Measurements from ENCODE around the gene DLG2. TPM values are rescaled to one million over a fixed set of nuclear protein-coding genes. Genes with fewer than 3 reads are reported as not detected.

Gene DLG2
- polyA plus RNA-seq, 3 donors = 0.24 to 0.39 TPM; not detected in 1

DNA sequence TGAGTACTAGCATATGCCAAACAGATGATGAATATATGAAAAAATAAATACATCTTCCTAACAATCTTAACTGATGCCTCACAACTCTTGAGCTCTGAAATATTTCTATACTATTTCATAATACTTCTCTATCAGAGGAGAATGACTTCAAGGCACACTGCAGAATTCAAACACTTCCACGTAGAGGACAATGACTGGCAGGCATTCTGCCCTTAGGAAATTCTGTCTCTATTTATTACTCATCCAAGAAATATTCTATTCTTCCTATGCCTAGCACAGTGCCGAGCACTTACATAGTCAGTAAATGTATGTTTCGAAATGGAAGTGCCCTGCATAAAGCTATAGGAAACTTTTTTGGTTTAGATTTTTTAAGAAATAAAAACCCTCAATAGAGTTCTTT is 809.1 kb downstream of the DLG2 start:
- Histone ChIP-seq H3K9me3 (replicated peaks in 1 of 2; ENCODE audit: control insufficient read depth in 1 of 2, insufficient read depth in 1 of 2, low read length in 2 of 2) (no peaks in the 10 kb centered on the region), H3K4me3 (replicated peaks in 1 of 3; ENCODE audit: low read depth in 2 of 3, low read length in 3 of 3) (no peak overlapping the region), H3K27ac (ENCODE audit: low read depth in 1 of 2, low read length in 2 of 2) (no peak overlapping the region), H3K79me2 (ENCODE audit: insufficient read depth, low read length) (no peaks in the 10 kb centered on the region), H3K9ac (ENCODE audit: insufficient read depth, low read length, poor library complexity, severe bottlenecking) (no peak overlapping the region), H2AFZ (ENCODE audit: insufficient read depth, low read depth, low read length, poor library complexity, severe bottlenecking) (no peak overlapping the region), H3K27me3 (ENCODE audit: control insufficient read depth in 2 of 2, insufficient read depth in 2 of 2, low read length in 2 of 2) (no peaks in the 10 kb centered on the region), H3K4me2 (replicated peaks; ENCODE audit: extremely low read depth, low read length, poor library complexity, severe bottlenecking) (no peak overlapping the region), H3K4me1 (ENCODE audit: control insufficient read depth in 1 of 2, insufficient read depth in 2 of 2, low read length in 2 of 2) (no peaks in the 10 kb centered on the region), H3K36me3 (replicated peaks in 1 of 2; ENCODE audit: control insufficient read depth in 1 of 2, insufficient read depth in 2 of 2, low read length in 2 of 2) (no peaks in the 10 kb centered on the region), H4K20me1 (ENCODE audit: insufficient read depth, low read length) (no peaks in the 10 kb centered on the region)
- Mint-ChIP-seq H3K9me3 (peaks cover 0 to 2% (median 0%) of the 10 kb centered on the region in 7 donors), H3K27me3 (ENCODE audit: low read depth in 3 of 3) (no peaks in the 10 kb centered on the region), H3K4me3 (no peak overlapping the region), H3K4me1 (no peaks in the 10 kb centered on the region), H3K27ac (no peak overlapping the region), H3K36me3 (no peaks in the 10 kb centered on the region)
- no peak for TF ChIP-seq CTCF (IDR thresholded peaks at IDR 0.05)
- intact Hi-C loops (cut with micrococcal nuclease) = no loop called here
- no peak for DNase-seq
- WGBS (ENCODE audit: insufficient coverage) = no CpG with 5 or more reads among the region's 3 CpGs

DNA sequence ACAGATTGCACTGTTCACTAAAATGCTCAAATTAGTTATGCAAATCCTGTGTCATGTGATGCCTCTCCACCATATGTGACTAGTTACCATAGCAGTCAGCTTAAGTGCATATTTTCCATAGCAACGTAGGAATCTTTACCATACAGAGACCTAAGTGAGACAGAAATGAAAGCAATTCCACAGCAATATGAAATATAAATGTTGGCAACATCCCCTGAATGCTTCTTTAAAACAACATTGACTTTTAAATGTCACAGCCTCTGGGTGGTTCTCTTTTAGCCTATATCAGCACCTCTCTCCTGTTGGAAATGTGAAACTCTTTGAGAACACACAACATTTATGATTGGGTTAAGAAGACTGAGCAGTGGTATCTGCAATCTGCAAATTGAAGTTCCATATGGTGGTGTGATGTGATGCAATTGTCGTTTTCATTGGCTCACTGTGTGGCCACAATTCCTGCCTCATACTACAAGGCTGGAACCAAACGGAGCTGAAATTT is 814.6 kb downstream of the DLG2 start:
- H3K9ac ChIP-seq (ENCODE audit: insufficient read depth, low read length, poor library complexity, severe bottlenecking) = no peak overlapping the region
- H3K4me3 ChIP-seq (replicated peaks in 1 of 3; ENCODE audit: low read depth in 2 of 3, low read length in 3 of 3) = no peak overlapping the region
- H4K20me1 ChIP-seq (ENCODE audit: insufficient read depth, low read length) = no peaks in the 10 kb centered on the region
- H3K4me1 Mint-ChIP-seq = no peaks in the 10 kb centered on the region
- H3K4me3 Mint-ChIP-seq = no peak overlapping the region
- no peaks in the 10 kb centered on the region for H3K79me2 ChIP-seq (ENCODE audit: insufficient read depth, low read length)
- intact Hi-C loops (cut with micrococcal nuclease) = no loop called here
- no peaks in the 10 kb centered on the region for H3K4me1 ChIP-seq (ENCODE audit: control insufficient read depth in 1 of 2, insufficient read depth in 2 of 2, low read length in 2 of 2)
- no CpG with 5 or more reads among the region's 3 CpGs for WGBS (ENCODE audit: insufficient coverage)
- TF ChIP-seq CTCF (IDR thresholded peaks at IDR 0.05) = no peak
- no peak overlapping the region for H3K27ac ChIP-seq (ENCODE audit: low read depth in 1 of 2, low read length in 2 of 2)
- H3K9me3 Mint-ChIP-seq = peaks cover 0 to 2% (median 0%) of the 10 kb centered on the region in 7 donors
- H3K36me3 Mint-ChIP-seq = no peaks in the 10 kb centered on the region
- no peak for DNase-seq
- H3K27ac Mint-ChIP-seq = no peak overlapping the region
- no peak overlapping the region for H2AFZ ChIP-seq (ENCODE audit: insufficient read depth, low read depth, low read length, poor library complexity, severe bottlenecking)
- H3K27me3 Mint-ChIP-seq (ENCODE audit: low read depth in 3 of 3) = no peaks in the 10 kb centered on the region
- no peak overlapping the region for H3K4me2 ChIP-seq (replicated peaks; ENCODE audit: extremely low read depth, low read length, poor library complexity, severe bottlenecking)
- H3K27me3 ChIP-seq (ENCODE audit: control insufficient read depth in 2 of 2, insufficient read depth in 2 of 2, low read length in 2 of 2) = no peaks in the 10 kb centered on the region
- H3K36me3 ChIP-seq (replicated peaks in 1 of 2; ENCODE audit: control insufficient read depth in 1 of 2, insufficient read depth in 2 of 2, low read length in 2 of 2) = no peaks in the 10 kb centered on the region
- H3K9me3 ChIP-seq (replicated peaks in 1 of 2; ENCODE audit: control insufficient read depth in 1 of 2, insufficient read depth in 1 of 2, low read length in 2 of 2) = no peaks in the 10 kb centered on the region

All from CD14-positive monocyte (primary cell).